GM12878 (cell line): Measurements from ENCODE around the gene IPO5. TPM values are rescaled to one million over a fixed set of nuclear protein-coding genes. Genes with fewer than 3 reads are reported as not detected.

Source experiments
- ATAC-seq: fragments of 200-7000 bp; cut with Tn5 transposase; 3 replicates; pipeline ENCODE4 v1.9.1; 2020; ENCODE audit warnings: mild to moderate bottlenecking, moderate library complexity
- BruUV-seq: library from RNA; stranded (reverse); fragments of 400-500 nt; replicated peaks from 2 replicates; lab custom pipeline; 2021; lab: Mats Ljungman, UMichigan
- CTCF ChIA-PET: fragments of 300-600 bp; sonication (Branson Sonifier 250); formaldehyde crosslinking; extraction: SDS; loops from one replicate; lab custom pipeline; 2021; ENCODE audit warnings: inconsistent platforms; lab: Yijun Ruan, JAX
- POLR2A ChIA-PET: fragments of 350-600 bp; formaldehyde crosslinking; extraction: SDS; loops from one replicate; lab custom pipeline; 2021; ENCODE audit warnings: inconsistent platforms; lab: Charles Lee
- RAD21 ChIA-PET: fragments of 300-600 bp; sonication (Branson Sonifier 250); formaldehyde crosslinking; loops from one replicate; lab custom pipeline; 2023; ENCODE audit warnings: antibody characterized with exemption; ENCODE audit not compliant: unreplicated experiment; lab: Charles Lee
- SMC1A ChIA-PET: fragments of 300-600 bp; sonication (Branson Sonifier 250); formaldehyde crosslinking; loops from one replicate; lab custom pipeline; 2023; ENCODE audit not compliant: unreplicated experiment, uncharacterized antibody; lab: Charles Lee
- DNase-seq: peaks from one replicate; pipeline ENCODE4 v3.0.0-alpha.2; 2011; ENCODE audit warnings: low read depth, low spot score
- FAIRE-seq: peaks from 3 replicates; lab custom pipeline; 2011; peaks lifted over from hg19 to GRCh38; lab: Jason Lieb, UNC
- H2AFZ ChIP-seq: 2 replicates; pipeline ENCODE4 v1.6.0; 2011; ENCODE audit warnings: low read depth, low read length, control low read depth; ENCODE audit not compliant: control insufficient read depth
- H3K27ac ChIP-seq: 2 replicates; pipeline ENCODE4 v1.5.1; 2011; ENCODE audit warnings: control low read depth; ENCODE audit not compliant: control insufficient read depth, insufficient read depth
- H3K27me3 ChIP-seq, 2 experiments: replicated peaks in 1 of 2; 2 replicates each; pipeline versions ENCODE4 v1.6.0 to v1.6.1; 2011; ENCODE audit warnings: low read length in 1 of 2; ENCODE audit not compliant: control insufficient read depth in 2 of 2, insufficient read depth in 2 of 2
- H3K36me3 ChIP-seq, 2 experiments: 2 replicates each; pipeline ENCODE4 v1.5.1; 2011; ENCODE audit warnings: low read length in 1 of 2; ENCODE audit not compliant: control insufficient read depth in 2 of 2, insufficient read depth in 2 of 2
- H3K4me1 ChIP-seq: 2 replicates; pipeline ENCODE4 v1.6.1; 2011; ENCODE audit warnings: mild to moderate bottlenecking, low read length, moderate library complexity, mixed read lengths; ENCODE audit not compliant: control insufficient read depth, insufficient read depth
- H3K4me2 ChIP-seq: 2 replicates; pipeline ENCODE4 v1.6.0; 2011; ENCODE audit warnings: control low read depth; ENCODE audit not compliant: control insufficient read depth, insufficient read depth
- H3K4me3 ChIP-seq: fragments of 200-600 bp; sonication (generic); 2 replicates; pipeline ENCODE4 v1.5.1; 2016
- H3K79me2 ChIP-seq: 2 replicates; pipeline ENCODE4 v1.6.0; 2011; ENCODE audit warnings: low read length; ENCODE audit not compliant: control insufficient read depth, insufficient read depth
- H3K9ac ChIP-seq: 2 replicates; pipeline ENCODE4 v1.8.0; 2011; ENCODE audit warnings: low read length, control low read depth, mixed read lengths; ENCODE audit not compliant: control insufficient read depth, insufficient read depth
- H3K9me3 ChIP-seq: replicated peaks from 3 replicates; pipeline ENCODE4 v1.5.1; 2011; ENCODE audit warnings: mild to moderate bottlenecking, low read length; ENCODE audit not compliant: control insufficient read depth, insufficient read depth
- H4K20me1 ChIP-seq: 2 replicates; pipeline ENCODE4 v1.6.0; 2011; ENCODE audit not compliant: control insufficient read depth, insufficient read depth
- BACH1 ChIP-seq: fragments of 450-650 bp; IDR thresholded peaks from 2 replicates; pipeline ENCODE4 v1.6.1; 2017; ENCODE audit warnings: mild to moderate bottlenecking, borderline replicate concordance
- CBFB ChIP-seq: IDR thresholded peaks from 2 replicates; pipeline ENCODE4 v1.6.1; 2016; ENCODE audit warnings: antibody characterized with exemption, low read depth
- ETV6 ChIP-seq, 2 experiments: fragments of 450-650 bp in 1 of 2; IDR thresholded peaks in 1 of 2; conservative IDR thresholded peaks in 1 of 2; 2 replicates each; pipeline ENCODE4 v1.6.1; 2014; ENCODE audit warnings: antibody characterized with exemption in 1 of 2, borderline replicate concordance in 1 of 2, low read depth in 1 of 2, mild to moderate bottlenecking in 1 of 2, moderate library complexity in 1 of 2
- FOXM1 ChIP-seq: IDR thresholded peaks from 2 replicates; pipeline ENCODE4 v1.6.1; 2012; ENCODE audit warnings: low read depth, mild to moderate bottlenecking, inconsistent platforms, low read length, moderate library complexity
- IRF3 ChIP-seq: fragments of 450-650 bp; IDR thresholded peaks from 2 replicates; pipeline ENCODE4 v1.6.1; 2014; ENCODE audit warnings: mild to moderate bottlenecking
- JUNB ChIP-seq: IDR thresholded peaks from 2 replicates; pipeline ENCODE4 v1.6.1; 2016; ENCODE audit warnings: antibody characterized with exemption, mild to moderate bottlenecking
- NFYA ChIP-seq: IDR thresholded peaks from 2 replicates; pipeline ENCODE4 v1.6.1; 2011; ENCODE audit warnings: low read depth, mild to moderate bottlenecking, low read length, improper control_type of control experiment, borderline replicate concordance
- RBBP5 ChIP-seq: fragments of 200-600 bp; sonication (generic); conservative IDR thresholded peaks from 2 replicates; pipeline ENCODE4 v1.6.1; 2016
- SREBF1 ChIP-seq: IDR thresholded peaks from 2 replicates; pipeline ENCODE4 v1.6.1; 2012; ENCODE audit warnings: mild to moderate bottlenecking, low read length
- ZNF207 ChIP-seq: fragments of 450-650 bp; IDR thresholded peaks from 2 replicates; pipeline ENCODE4 v1.6.1; 2014; ENCODE audit warnings: antibody characterized with exemption, mild to moderate bottlenecking, borderline replicate concordance
- WGBS: methylation state at CpG from one replicate; pipeline ENCODE4 v1.1.6; 2016; ENCODE audit warnings: low lambda C conversion rate; ENCODE audit not compliant: insufficient replicate concordance, insufficient coverage; ENCODE audit errors: missing lambda C conversion rate; 5-methylcytosine and 5-hydroxymethylcytosine counted together
- in situ Hi-C: fragments of 300-500 bp; cut with MboI; formaldehyde crosslinking; loops from 9 replicates; pipeline ENCODE4 v1.14.3; 2018; ENCODE audit warnings: mixed read lengths
- intact Hi-C: fragments of 100-400 bp; cut with micrococcal nuclease; formaldehyde crosslinking; loops from one replicate; pipeline ENCODE4 v1.14.2; 2022; ENCODE audit not compliant: unreplicated experiment
- polyA plus RNA-seq, 11 experiments: library from polyadenylated mRNA; depleted of rRNA in 4 of 11; unstranded in 6 of 11; stranded (reverse) in 5 of 11; fragments of >200 nt; fragmentation: Nextera tagmentation in 4 of 11; fragmentation: Illumina TruSeq in 1 of 11; extraction: Ambion mirVana in 4 of 11; extraction: Trizol in 1 of 11; gene quantifications; 1 replicate in 1 of 11; 2 replicates in 10 of 11; pipeline versions ENCODE4 v1.2.1 to v1.2.3, GENCODE V29; 2011 to 2016; ENCODE audit warnings: inconsistent platforms in 2 of 11, missing spikeins in 2 of 11, low read depth in 1 of 11
- total RNA-seq, 4 experiments: library from RNA; depleted of rRNA in 3 of 4; stranded (reverse); fragments of >200 nt in 3 of 4; fragmentation: Illumina TruSeq in 1 of 4; extraction: Trizol in 1 of 4; gene quantifications; 2 replicates each; pipeline versions ENCODE4 v1.2.1 to v1.2.3, GENCODE V29; 2013 to 2021

The IPO5 gene
- total and polyA plus RNA-seq, 10 of the 15 experiments (the other 5 are each of a cell fraction or from before 2014, with no cell fraction given) = 45.7 to 196 (median 134) TPM

- TF ChIP-seq IRF3 (no peak), BACH1 (no peak), ETV6 (conservative IDR thresholded peaks at IDR 0.05 in 1 of 2, IDR thresholded peaks at IDR 0.05 in 1 of 2; ENCODE audit: borderline replicate concordance in 1 of 2, low read depth in 1 of 2) (no peak), JUNB (no peak), CBFB (no peak), ZNF207 (no peak)
Measured at GRCh38 chr13:97986835-97987234, 33.4 kb downstream of the IPO5 start (continued).

- Histone ChIP-seq H3K27ac (no peak overlapping the region; the same call in 1 of the 2 replicates), H3K27me3 (no peaks in the 10 kb centered on the region), H3K36me3 (peaks cover 5 to 38% of the 10 kb centered on the region in 2 experiments), H3K79me2 (no peaks in the 10 kb centered on the region), H3K4me3 (no peak overlapping the region), H2AFZ (no peak overlapping the region), H3K4me2 (no peak overlapping the region), H3K9ac (no peak overlapping the region), H3K4me1 (no peaks in the 10 kb centered on the region), H4K20me1 (no peaks in the 10 kb centered on the region), H3K9me3 (no peaks in the 10 kb centered on the region)
- SMC1A ChIA-PET = interaction anchor here (2.4 kb wide), 1 partner anchor 13 kb away, joined by 7 read pairs; no protein-coding TSS in a partner anchor
- POLR2A ChIA-PET = no interaction called here
- TF ChIP-seq FOXM1 (no peak), SREBF1 (no peak), RBBP5 (no peak), NFYA (no peak)
- intact Hi-C loops (no loop called here), in situ Hi-C loops (no loop called here)
- BruUV-seq = no TSS peak
- no peak for ATAC-seq
- no peak for DNase-seq
- WGBS = 58% methylated on average over 2 of the region's 2 CpGs
- RAD21 ChIA-PET = no interaction called here
- FAIRE-seq = peak; percentile 79
- CTCF ChIA-PET = no interaction called here
Measured at GRCh38 chr13:97999653-98000052, 46.2 kb downstream of the IPO5 start.
